Measurements from ENCODE around the gene SLC6A6.

GRCh38 chr3:14373753-14374376, 28.5 kb upstream of the SLC6A6 start:
- TF ChIP-seq EZH2 (IDR thresholded peaks at IDR 0.05; ENCODE audit: borderline replicate concordance, low read depth, low read length, severe bottlenecking), result no peak
- no peak for TF ChIP-seq CTCF (IDR thresholded peaks at IDR 0.05; ENCODE audit: borderline replicate concordance, extremely low read depth, low read length, poor library complexity, severe bottlenecking)
